ENCODE results near the gene VEGFB. TPM values are rescaled to one million over a fixed set of nuclear protein-coding genes. Genes with fewer than 3 reads are reported as not detected.
A peak's percentile ranks its signal among the peaks of the same experiment; 100 is the strongest.
"Not testable (repeated sequence)": the region's sequence is repeated elsewhere in the genome, so short reads cannot be mapped to it uniquely, and the experiment has no call there.

Gene VEGFB
- total and polyA plus RNA-seq, 2 donors (not counting 3 experiments of a cell fraction or from before 2014, with no cell fraction given): 19.3 to 98.1 TPM

DNA sequence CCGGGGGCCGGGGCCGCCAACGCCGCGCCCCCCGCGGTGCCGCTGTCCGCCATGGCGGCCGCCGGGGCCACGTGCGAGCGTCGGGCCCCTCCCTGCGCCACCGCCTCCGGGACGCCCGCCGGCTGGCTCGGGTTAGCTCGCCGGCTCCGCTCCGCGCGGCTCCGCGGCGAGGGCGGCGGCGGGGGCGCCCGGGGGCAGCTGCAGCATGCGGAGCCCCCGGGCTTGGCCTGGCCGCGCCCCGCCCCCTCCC is 12.2 kb downstream of the VEGFB start:
- TF ChIP-seq POLR2AphosphoS5 (IDR thresholded peaks at IDR 0.05; ENCODE audit: insufficient read depth, low read depth, low read length): peak; percentile 40
- H4K20me1 ChIP-seq (replicated peaks; ENCODE audit: control insufficient read depth, extremely low read depth, insufficient read depth, low read length); BruUV-seq (replicated peaks); DNase-seq (ENCODE audit: low read depth, low spot score); dilution Hi-C loops (cut with MboI; ENCODE audit: extremely low pct_ligation_motif_present, low sequenced_read_pairs); H3K9ac ChIP-seq (replicated peaks; ENCODE audit: extremely low read depth, insufficient read depth, low read length); H3K27ac ChIP-seq (ENCODE audit: insufficient read depth, low read depth, low read length); H2AFZ ChIP-seq (ENCODE audit: low read depth, low read length); H3K9me1 ChIP-seq (replicated peaks; ENCODE audit: control insufficient read depth, extremely low read depth, insufficient read depth, low read length); H3K4me2 ChIP-seq (ENCODE audit: insufficient read depth, low read length); FAIRE-seq; H3K27me3 ChIP-seq (ENCODE audit: control insufficient read depth in 2 of 2, insufficient read depth in 2 of 2, low read length in 2 of 2); H3K9me3 ChIP-seq (replicated peaks; ENCODE audit: control insufficient read depth, insufficient read depth, low read length): not testable (repeated sequence)
- POLR2A ChIA-PET: interaction anchor here (0.6 to 2.2 kb wide), 2 partner anchors 17 to 22 kb away, joined by 4 to 10 read pairs; no protein-coding TSS in a partner anchor
- peaks cover 40% of the 10 kb centered on the region for H3K79me2 ChIP-seq (ENCODE audit: control insufficient read depth, insufficient read depth, low read length)
- H3K36me3 ChIP-seq (ENCODE audit: control insufficient read depth in 2 of 2, extremely low read depth in 1 of 2, insufficient read depth in 2 of 2, low read length in 2 of 2): peaks cover 0 to 12% of the 10 kb centered on the region in 2 experiments
- intact Hi-C loops (cut with micrococcal nuclease): loop anchor here (2.0 kb wide), 1 partner anchor 38 kb away; the partner anchor contains the start of genes BAD and GPR137
- peaks cover 23% of the 10 kb centered on the region for H3K4me1 ChIP-seq (ENCODE audit: control insufficient read depth, extremely low read depth, insufficient read depth, low read length)
- peak overlapping the region in 1 of 3 experiments; percentile 78 for H3K4me3 ChIP-seq (replicated peaks in 1 of 3; ENCODE audit: insufficient read depth in 1 of 3, low read depth in 1 of 3, low read length in 3 of 3)
- CTCF ChIA-PET: interaction anchor here (1.0 to 5.0 kb wide), 8 partner anchors 21 to 85 kb away, joined by 4 to 36 read pairs (median 6); partner anchors contain the start of genes CATSPERZ, ESRRA, PRDX5 and STIP1

DNA sequence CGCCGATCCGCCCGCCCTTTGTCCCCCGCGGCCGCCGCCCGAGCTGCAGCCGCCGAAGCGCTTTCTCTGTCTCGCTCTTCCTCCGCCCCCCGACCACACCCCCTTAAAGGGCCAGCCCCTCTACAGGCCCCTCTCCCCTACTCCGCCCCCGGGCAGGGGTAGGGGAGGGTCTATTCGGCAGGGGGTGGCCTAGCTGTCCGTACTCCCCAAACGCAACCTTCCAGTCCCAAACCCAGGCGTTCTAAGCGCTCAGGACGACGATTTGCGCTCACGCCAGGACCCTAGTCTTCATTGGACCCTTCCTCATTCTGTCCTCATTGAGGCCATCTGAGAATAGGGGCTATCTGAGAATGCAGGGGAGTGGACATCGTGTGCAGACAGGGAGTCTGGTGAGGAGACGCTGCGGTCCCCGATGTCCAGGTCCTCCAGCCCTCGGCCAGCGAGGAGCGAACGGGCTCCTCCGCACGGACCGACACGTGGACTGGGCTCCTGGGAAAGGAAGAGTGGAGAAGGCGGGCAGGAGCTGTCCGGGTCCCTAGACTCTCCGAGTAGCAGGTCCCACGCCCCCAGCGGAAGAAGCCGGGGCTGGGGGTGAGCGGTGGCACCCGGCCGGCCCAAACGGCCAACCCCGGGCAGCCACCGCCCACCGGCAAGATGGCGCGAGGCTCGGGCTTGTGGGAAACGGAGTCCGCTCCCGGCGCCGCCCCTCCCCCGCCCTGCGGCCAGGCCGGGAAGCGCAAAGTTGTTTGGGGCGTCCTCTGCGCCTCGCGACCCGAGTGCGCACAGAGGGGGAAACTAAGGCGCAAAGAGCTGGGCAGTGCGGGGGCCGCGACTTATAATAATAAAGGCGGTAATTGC is 12.7 kb downstream of the VEGFB start, which contains the start of gene PPP1R14B:
TSS of gene PPP1R14B (minus strand) at position 73 of the 858 bp plus-strand sequence. CDS start 270 bp downstream, outside the sequence.
- FAIRE-seq: peak; percentile 83
- ChIA-PET CTCF (interaction anchor here (0.7 to 5.0 kb wide), 8 partner anchors 21 to 84 kb away, joined by 3 to 36 read pairs (median 6); partner anchors contain the start of genes CATSPERZ and ESRRA), POLR2A (interaction anchor here (0.6 to 2.2 kb wide), 2 partner anchors 16 to 21 kb away, joined by 4 to 10 read pairs; no protein-coding TSS in a partner anchor)

More for the DNA sequence above, 12.7 kb downstream of the VEGFB start, which contains the start of gene PPP1R14B:
- dilution Hi-C loops (cut with MboI; ENCODE audit: extremely low pct_ligation_motif_present, low sequenced_read_pairs): no loop called here
- intact Hi-C loops (cut with micrococcal nuclease): loop anchor here (1.0 to 2.0 kb wide), 2 partner anchors 22 to 38 kb away; partner anchors contain the start of genes BAD and GPR137
- BruUV-seq (replicated peaks): no TSS peak
- Histone ChIP-seq H3K27ac (ENCODE audit: insufficient read depth, low read depth, low read length) (peak within 1 kb of the TSS; percentile 47), H3K4me3 (replicated peaks in 1 of 3; ENCODE audit: insufficient read depth in 1 of 3, low read depth in 1 of 3, low read length in 3 of 3) (peak within 1 kb of the TSS; percentile 67 to 78 (median 75)), H3K9me3 (replicated peaks; ENCODE audit: control insufficient read depth, insufficient read depth, low read length) (no peaks in the 10 kb centered on the region), H2AFZ (ENCODE audit: low read depth, low read length) (peak within 1 kb of the TSS; percentile 35), H3K4me1 (ENCODE audit: control insufficient read depth, extremely low read depth, insufficient read depth, low read length) (peaks cover 28% of the 10 kb centered on the region), H3K9ac (replicated peaks; ENCODE audit: extremely low read depth, insufficient read depth, low read length) (peak within 1 kb of the TSS; percentile 67), H3K36me3 (ENCODE audit: control insufficient read depth in 2 of 2, extremely low read depth in 1 of 2, insufficient read depth in 2 of 2, low read length in 2 of 2) (peaks cover 0 to 12% of the 10 kb centered on the region in 2 experiments), H3K79me2 (ENCODE audit: control insufficient read depth, insufficient read depth, low read length) (peaks cover 42% of the 10 kb centered on the region), H4K20me1 (replicated peaks; ENCODE audit: control insufficient read depth, extremely low read depth, insufficient read depth, low read length) (no peaks in the 10 kb centered on the region), H3K27me3 (ENCODE audit: control insufficient read depth in 2 of 2, insufficient read depth in 2 of 2, low read length in 2 of 2) (no peaks in the 10 kb centered on the region), H3K4me2 (ENCODE audit: insufficient read depth, low read length) (peak within 1 kb of the TSS; percentile 89), H3K9me1 (replicated peaks; ENCODE audit: control insufficient read depth, extremely low read depth, insufficient read depth, low read length) (no peaks in the 10 kb centered on the region)
- DNase-seq (ENCODE audit: low read depth, low spot score): peak; percentile 80
- peak; percentile 14 for TF ChIP-seq POLR2A (IDR thresholded peaks at IDR 0.05; ENCODE audit: low read depth, low read length)
- TF ChIP-seq POLR2AphosphoS5 (IDR thresholded peaks at IDR 0.05; ENCODE audit: insufficient read depth, low read depth, low read length): peak; percentile 74
- TF ChIP-seq EZH2 (IDR thresholded peaks at IDR 0.05; ENCODE audit: borderline replicate concordance, low read depth, low read length, severe bottlenecking): no peak
- TF ChIP-seq, protein P1, sequence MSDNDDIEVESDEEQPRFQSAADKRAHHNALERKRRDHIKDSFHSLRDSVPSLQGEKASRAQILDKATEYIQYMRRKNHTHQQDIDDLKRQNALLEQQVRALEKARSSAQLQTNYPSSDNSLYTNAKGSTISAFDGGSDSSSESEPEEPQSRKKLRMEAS (IDR thresholded peaks at IDR 0.05; ENCODE audit: insufficient read depth, insufficient read length): peak; percentile 74
